ENCODE measurements around the gene AIRE.

Gene AIRE

DNA sequence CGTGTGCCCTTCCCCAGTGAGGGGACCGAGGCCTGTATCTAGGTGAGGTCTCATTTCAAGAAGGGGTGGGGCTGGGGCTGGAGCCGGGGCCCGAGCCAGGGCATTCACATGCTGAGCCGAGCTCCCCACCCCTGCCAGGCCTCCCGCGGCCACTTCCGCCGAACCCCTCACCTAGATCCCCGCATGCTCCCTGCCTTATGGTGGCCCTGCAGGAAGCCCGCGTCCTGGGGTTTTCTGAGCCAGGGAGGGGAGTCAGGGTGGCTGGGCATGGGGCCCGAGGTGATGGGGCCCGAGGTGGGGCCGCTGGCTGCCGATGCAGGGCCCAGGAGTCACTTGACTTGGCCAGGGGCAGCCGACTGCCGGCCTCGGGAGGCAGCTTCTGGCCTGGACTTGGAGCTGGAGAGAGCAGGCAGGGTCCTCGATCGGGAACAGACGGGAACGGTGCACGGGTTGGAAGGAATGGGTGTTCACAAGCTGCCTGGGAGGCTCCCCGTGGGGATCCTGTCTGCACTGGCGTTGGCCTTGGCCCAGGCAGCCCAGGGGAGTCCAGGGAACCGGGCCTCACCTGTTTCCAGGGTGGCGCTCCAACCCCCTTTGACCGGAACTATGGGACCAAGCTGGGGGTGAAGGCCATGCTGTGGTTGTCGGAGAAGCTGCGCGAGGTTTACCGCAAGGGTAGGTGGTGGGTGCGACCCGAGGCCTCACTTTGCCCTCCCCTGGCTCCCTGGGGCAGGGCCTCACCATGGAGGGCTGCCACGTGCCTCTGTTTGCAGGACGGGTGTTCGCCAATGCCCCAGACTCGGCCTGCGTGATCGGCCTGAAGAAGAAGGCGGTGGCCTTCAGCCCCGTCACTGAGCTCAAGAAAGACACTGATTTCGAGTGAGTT is 40.0 kb downstream of the AIRE start:
- DNase-seq (ENCODE audit: low spot score), result no peak

DNA sequence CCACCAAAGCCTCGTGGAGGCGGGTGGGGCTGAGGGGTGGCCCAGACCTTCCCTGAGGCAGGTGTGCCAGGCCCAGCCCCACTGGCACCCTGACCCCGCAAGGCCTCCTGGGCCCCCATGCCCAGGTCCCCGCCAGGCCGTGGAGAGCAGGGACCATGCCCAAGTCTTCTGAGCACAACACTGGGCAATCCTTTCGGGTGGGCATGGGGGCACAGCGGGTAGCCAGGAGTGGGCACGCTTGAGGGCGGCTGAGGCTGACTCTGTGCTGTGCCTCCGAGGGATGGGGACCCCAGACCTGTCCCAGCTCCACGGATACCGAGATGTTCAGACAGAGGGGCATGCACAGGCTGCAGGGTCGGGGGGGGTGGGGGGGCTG is 40.6 kb downstream of the AIRE start:
- no peak for DNase-seq (ENCODE audit: low spot score)

DNA sequence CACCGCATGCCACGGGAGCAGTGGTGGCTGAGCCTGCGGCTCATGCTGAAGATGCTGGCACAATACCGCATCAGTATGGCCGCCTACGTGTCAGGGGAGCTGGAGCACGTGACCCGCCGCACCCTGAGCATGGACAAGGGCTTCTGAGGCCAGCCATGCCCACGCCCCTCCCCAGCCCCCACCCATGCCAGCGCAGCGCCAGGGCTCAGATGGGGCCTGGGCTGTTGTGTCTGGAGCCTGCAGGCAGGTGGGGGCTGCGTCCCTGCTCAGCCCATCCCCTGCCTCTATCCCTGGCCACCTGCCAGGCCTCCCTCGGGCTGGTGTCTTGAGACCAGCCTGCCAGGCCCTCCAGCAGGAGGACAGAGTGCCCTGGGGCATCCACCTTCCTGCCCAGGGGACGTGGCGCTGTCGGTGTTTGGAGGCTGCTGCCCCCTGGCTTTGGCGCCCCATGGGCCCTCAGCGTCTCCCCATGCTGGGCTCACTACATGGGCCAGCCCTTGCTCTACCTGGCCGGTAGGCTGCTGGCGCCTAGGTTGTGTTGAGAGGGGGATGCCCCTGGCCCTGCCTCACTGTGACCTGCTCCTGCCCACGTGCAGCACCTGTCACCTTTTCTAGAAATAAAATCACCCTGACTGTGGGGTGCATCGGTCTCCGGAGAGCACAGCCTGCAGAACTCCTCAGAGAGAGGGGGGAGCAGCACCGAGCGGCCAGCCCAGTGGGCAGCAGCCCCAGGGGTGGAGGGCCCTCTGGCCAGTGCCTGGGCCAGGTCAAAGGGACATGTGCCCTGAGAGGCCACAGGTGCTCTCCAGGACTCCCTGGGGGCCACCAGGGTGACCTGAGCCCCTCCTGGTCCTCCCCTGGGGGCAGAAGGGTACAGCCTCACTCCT is 41.3 kb downstream of the AIRE start:
- DNase-seq (ENCODE audit: low spot score), result no peak

DNA sequence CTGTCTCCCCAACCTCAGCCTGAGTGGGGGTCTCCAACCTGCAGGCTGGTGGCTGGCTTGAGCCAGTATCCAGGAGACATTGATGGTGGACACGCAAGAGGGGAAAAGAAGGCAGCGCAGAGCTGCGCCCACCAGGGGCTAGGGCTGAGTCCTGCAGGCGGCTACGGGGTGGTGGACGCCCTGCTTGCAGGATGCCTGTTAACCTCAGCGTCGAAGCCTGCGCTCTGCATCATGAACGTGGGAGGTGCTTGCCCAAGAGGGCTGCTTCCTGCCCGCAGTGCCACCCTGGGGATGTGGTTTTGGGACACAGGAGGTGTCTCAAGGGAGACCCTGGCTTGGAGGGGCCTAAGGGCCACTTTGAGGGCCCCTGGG is 41.9 kb downstream of the AIRE start:
- no peak for DNase-seq (ENCODE audit: low spot score)

DNA sequence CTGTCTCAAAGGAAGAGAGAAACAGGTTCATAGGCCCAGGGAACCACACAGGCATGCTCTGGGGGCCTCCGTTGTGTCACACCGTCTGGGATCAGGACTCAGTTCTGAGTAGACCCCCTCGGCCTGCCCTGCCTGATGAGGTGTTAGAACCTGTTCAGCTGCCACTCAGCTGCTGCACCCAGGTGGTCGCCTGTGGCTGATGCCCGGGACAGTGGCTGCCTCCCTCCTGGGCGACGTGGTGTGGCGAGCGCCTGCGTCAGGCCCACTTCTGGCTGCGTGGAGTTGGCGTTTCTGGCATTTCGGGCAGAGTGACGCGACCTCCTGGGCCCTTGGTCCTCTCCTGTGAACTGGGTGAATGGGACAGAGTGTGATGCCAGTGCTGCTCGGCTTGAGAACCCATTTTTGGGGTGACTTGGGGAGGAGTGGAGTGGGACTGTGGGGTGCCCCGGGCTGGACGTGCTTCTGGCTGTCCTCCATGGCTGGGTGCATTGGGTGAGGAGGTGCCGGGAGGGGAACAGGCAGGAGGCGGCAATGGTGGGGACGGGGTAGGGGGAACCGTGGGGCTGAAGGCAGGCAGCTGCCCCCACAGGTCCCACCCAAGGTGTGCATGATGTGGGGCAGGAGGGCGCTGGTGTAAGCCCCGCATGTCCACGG is 42.7 kb downstream of the AIRE start:
- no peak for DNase-seq (ENCODE audit: low spot score)

DNA sequence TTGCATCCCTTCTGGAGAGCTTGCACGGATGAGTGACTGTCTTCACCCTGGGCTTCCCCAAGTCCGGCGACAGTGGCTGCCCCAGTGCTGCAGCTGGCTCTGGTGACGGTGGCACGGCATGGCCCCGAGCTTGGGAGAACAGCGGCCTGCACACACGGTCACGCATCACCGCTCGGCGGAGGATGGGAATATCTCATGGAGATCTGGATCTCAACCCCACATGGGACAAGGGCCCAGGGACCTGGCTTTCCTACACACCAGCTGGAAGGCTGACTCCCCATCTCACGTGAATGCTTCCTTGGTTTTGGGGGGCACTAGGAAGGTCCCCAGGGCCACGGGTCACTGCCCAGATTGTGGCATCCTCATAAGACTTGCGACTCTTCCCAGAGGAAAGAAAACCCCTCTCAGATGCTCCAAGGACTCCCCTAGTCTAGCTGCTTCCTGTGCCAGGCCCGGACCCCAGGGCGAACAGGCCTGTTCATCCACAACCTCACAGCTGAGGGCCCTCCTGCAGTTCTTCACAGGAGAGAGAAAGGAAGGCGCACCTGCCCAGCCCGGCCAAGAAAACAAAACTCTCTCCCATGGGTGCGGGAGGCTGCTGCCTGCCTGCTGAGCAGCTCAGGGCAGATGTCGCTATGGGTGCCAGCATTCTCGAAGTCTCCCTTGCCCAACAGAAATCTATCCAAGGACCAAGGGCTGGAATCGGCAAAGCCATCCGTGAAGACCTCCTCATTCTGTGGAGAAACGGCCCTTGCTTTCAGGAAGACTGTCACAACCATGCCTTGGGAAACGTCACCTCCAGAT is 43.6 kb downstream of the AIRE start:
- no peak for DNase-seq (ENCODE audit: low spot score)

DNA sequence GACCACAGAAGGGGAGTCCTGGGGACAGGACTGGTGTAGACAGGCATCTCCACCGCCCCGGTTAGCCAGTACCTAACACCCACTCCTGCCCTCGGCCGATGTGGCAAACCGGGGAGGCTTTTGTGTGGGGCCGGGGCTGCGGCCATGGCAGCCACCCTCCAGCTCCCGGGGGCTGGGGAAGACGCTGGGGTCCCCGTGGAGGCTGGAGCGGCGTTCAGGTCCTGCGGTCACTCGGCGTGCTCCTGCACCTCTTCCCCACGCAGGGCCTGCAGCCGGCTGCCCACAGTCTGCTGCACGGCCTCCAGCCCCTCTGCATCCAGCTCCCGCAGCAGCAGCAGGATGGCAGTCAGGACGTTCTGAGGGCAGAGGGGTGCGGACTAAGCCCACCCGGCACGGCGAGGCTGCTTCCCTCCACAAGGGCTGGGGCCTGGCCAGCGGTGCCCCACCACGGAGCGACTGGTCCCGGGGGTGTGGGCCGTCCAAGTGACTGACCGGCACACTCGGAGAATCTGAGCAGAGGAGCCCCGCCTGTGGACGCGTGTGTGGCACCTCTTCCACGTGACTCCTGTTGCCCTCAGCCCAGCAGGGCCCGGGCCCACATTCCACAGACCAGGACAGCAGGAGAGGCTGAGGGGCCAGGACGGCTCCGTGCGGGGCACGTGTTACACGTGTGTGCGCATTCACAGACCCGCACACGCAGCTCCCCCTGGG is 44.5 kb downstream of the AIRE start:
- DNase-seq (ENCODE audit: low spot score), result no peak

DNA sequence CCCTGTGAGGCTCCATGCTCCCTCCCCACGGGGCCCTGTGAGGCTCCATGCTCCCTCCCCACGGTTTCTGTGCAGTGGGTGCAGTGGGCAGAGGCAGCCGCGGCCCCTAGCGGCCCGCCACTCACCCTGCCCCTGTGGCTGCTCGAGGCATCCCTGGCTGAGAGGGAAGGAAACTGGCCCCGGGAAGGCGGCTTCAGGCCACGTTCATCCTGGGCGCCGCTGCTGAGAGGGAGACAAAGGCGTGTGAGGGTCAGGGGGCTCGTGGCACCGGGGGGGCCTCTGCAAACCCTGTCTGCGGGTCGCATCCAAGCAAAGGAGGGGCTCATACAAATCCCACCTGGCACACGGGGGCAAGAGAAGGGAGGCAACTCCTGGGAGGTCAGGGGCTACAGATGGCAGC is 45.0 kb downstream of the AIRE start:
- no peak for DNase-seq (ENCODE audit: low spot score)

DNA sequence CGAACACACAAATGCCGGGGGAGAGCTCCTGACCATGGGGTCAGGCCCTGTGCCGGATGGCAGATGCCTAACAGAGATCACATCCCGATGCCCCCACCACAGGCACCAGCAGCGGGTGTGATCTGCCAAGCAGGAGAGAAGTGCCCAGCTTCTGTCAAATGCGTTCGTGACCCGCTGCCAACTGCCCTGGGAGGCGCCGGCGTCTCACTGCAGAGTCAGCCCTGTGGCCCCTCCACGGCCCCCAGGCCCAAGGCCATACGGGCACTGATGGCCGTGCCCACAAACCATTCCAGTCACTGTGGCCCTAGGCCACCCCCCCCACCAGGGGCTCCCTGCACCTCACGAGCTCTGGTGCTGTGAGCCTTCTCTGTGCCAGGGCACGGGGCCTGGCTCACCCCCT is 45.5 kb downstream of the AIRE start:
- no peak for DNase-seq (ENCODE audit: low spot score)

DNA sequence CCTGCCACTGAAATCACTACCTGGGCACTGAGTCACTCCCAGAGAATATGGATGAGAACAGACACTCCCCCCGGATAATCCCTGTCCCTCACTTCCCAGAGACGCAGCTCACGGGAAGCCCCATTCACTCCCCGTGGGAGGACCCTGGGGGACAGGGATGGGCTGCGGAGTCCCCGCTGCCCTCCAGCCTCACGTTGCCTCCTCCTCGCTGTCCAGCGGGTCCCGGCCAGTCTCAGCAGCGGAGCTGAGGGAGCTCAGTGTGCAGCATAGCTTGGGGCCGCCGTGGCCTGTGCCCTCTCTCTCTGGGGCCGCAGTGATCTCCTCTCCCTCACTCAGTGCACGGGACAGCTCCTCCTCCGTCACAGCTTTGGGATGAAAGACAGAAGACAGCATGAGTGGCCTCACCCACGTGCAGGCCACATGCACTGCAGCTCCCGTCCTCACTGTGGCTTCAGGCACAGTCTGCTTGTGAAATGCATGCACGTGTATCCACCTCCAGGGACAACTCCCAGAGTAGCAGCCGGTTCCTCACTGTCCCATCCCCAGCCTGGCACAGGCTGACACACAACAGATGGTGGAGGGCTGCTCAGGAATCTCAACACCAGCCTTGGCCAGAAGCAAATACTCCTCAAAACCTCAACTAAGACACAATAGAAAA is 46.1 kb downstream of the AIRE start:
- DNase-seq (ENCODE audit: low spot score), result no peak

DNA sequence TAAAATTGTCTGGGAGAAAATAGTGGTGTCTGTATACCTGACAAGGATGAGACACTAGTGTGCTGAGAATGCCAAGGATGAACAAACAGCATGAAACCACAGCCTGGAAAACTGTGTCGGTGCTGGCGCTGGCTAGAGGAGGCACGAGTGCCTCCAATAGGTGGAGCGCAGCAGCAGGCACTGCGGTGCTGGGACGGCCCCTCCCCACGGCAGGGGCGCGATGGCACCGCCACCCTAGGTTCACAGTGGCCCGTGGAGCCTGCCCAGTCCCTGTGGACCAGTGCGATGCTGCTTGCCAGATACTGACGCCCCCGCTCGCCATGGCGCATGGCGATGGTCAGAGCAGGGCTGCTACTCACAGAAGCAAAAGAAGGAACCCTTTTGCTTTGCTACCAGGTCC is 46.7 kb downstream of the AIRE start:
- DNase-seq (ENCODE audit: low spot score), result no peak

DNA sequence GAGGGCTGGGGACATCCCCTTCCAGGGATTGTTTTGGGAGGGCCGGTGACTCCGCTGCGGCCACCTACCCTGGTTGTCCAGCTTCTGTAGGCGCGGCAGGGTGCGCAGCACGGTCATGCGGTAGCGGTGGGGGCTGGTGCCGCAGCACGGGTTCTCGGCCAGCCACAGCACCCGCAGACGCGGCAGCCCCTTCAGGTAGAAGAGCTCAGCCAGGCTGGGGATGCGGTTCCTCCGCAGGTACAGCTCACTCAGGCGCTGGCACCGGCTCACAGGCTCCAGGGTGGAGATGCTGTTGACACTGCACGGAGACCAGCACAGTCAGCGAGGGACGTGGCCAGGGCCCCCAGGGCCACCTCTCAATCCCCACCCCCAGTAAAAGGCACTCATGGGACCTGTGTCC is 47.3 kb downstream of the AIRE start:
- DNase-seq (ENCODE audit: low spot score), result no peak

DNA sequence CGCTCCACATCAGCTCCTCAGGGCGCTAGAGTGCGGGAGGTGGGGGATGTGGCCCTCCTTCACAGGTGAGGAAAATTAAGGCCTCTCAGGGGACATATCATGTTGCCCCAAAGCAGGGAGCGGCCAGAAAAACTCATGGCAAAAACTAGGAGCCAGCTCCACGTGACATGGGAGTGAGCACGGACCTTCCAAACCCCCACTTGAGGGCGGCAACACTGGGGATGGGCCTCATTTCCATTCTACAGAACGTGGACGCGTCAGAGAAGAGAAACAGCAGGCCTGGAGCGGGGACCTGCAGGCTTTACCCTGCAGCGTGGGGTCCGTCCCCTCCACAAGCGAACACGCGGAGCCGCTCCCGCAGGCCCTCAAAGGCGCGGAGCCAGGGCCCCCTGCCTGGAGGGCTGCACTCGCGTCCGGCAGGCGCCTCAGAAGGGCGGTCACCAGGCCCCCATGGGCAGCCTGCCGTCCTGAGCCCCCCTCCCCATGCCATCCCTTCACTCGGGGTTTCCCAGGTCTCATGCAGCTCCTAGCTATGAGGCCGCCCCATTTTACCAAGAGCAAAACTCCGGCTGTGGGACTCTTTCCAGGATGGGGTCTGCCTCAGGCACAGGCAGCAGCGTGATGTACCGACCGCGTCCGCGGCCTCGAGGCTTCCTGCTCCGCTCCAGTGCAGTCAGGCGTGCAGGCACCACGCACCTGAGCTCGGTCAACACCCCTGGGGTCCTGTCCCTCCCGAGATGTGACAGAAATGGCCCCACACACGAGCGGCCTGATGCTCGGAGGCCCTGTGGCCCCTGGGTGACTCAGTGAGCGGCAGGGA is 48.0 kb downstream of the AIRE start:
- DNase-seq (ENCODE audit: low spot score), result no peak

DNA sequence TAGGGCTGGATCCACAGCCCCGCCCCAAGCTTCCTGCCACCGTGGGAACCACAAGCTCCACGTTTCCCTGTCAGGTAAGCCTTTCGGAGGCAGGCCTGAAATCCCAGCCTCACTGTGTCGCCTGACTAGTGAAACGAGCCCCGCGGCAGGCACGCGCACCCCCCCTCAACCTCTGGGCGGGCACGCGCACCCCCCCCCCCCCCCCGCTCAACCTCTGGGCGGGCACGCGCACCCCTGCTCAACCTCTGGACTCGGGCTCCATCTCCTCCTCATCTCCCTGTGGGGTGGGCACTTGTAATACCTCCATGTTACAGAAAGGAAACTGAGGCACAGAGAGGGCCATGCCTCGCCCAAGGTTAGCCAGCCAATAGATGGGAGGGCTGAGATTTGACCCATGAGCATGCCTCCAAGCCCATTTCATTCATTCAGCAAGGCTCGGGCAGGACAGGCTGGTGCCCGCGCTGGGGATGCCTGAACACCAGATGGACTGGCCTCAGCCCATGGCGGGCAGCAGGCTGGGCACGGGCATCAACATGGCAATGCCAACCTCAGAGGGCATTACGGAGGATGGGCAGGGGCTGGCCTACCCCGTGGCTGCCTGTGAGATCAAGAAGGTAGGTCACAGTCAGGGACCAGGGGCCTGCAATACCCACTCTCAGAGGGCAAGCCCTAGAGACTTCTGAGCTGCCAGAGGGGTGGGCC is 48.8 kb downstream of the AIRE start:
- no peak for DNase-seq (ENCODE audit: low spot score)

DNA sequence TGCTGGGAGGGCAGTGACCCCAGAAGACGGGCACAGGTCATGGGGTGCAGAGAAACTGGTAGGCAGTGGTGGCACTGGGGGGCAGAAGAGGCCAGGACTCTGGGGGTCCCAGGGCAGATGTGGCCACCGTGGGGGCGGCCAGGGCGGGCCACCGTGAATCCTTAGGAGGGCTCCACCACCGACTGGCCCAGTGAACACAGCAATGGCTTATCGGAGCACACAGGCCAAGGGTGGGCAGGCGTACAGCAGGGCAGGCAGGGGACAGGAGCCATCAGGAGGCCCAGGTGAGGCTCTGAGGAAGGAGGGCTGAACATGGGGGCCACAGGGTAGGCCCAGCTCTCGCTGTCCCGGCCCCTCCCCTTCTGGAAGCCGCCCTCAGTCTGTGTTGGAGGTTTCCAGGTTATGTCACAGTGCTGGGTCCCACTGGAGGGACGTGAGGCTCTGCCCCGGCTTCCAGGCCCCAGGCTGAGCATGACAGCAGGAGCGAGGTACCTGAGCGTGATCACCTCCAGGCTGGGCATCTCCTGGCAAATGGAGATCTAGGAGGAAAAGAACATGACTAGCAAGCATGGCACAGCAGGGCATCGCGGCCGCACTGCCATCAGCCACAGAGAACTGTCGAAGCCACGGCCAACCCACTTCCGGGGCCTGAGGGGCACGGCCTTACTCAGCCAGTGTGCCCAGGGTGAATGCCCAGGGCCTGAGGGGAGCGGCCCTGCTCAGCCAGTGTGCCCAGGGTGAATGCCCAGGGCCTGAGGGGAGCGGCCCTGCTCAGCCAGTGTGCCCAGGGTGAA is 49.8 kb downstream of the AIRE start:
- no peak for DNase-seq (ENCODE audit: low spot score)

DNA sequence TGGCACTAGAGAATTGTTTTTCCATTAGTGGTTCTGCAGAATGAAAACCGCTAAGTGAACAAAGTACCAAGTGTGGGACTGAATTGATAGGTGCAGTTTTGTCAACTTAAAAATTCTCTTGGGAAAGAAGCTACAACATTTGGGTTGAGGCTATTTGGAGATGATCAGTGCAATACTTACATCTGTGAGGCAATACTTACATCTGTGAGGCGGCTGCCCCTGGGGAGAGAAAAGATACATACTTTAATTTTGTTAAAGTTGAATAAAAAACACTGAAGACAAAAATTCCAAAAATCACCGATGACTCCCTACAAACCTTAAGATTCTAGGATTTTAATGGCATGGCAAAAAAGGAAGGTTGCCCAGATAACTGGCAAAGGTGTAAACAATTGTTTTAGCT is 51.8 kb downstream of the AIRE start:
- DNase-seq (ENCODE audit: low spot score), result no peak

DNA sequence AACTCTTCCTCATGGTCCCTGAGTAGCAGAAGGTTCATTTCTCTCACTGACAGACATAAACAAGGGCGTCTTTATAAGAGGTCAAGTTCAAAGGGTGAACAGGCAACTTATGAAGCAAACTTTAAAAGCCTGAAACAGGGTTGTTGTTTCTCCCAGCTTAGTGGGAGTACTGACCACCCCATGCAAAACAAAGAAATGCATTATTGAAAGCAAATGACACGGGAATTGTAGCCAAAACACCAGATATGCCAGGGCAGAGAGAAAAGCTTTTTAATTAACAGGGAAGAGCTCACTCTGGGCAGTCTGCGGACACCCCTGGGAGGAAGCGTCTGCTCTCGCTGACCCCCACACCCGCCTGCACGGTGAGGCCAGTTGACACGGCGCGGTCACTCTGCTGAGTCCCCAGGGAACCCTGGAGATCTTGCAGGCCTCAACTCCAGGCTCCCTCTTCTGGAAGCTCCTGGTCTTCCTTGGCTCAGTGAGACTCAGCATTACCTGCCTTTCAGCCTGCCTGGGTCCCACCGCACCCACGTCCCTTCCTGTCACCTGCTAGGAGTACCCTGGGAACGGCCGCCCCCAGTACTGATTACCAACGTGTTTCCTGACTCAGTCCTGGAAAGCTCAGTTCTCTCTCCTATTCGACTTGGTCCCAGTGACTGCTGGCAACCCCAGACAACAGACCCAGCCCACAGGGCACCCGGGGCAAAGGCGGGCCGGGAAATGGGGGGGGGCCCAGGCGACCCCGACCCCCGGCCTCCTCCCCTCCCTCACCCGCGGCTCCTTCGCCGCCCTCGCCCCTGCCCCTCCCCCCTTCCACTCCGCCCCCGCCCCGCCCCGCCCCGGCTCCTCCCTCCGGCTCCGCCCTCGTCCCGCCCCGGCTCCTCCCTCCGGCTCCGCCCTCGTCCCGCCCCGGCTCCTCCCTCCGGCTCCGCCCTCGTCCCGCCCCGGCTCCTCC is 52.5 kb downstream of the AIRE start:
- peak; percentile 78 for DNase-seq (ENCODE audit: low spot score)
